Measurements from ENCODE around the gene LPCAT2. TPM values are rescaled to one million over a fixed set of nuclear protein-coding genes. Genes with fewer than 3 reads are reported as not detected.

LPCAT2 gene
- total RNA-seq, 2 donors from 2014 or later, result 6.4 to 6.8 TPM

DNA sequence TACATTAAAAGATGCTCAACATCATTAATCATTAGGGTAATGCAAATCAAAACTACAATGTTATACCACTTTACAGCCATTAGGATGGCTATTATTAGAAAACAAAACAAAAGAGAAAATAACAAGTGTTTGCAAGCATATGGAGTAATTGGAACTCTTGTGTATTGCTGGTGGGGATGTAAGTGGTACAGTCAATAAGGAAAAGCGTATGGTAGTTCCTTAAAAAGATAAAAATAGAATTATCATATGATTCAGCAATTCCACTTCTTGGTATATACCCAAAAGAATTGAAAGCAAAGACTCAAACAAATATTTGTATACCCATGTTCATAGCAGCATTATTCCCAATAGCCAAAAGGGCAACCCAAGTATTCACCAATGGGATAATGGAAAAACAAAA lies 56.2 kb downstream of the LPCAT2 start:
- no peak for DNase-seq
- Histone ChIP-seq H3K4me3 (ENCODE audit: low read length) (no peak overlapping the region), H3K9ac (ENCODE audit: extremely low read depth, low read length, poor library complexity, severe bottlenecking) (no peak overlapping the region), H3K36me3 (ENCODE audit: control insufficient read depth, insufficient read depth, low read length) (no peaks in the 10 kb centered on the region), H3K9me3 (ENCODE audit: control insufficient read depth, low read length) (no peaks in the 10 kb centered on the region), H3K27ac (ENCODE audit: low read depth, low read length) (no peak overlapping the region), H3K27me3 (ENCODE audit: control insufficient read depth, insufficient read depth, low read length, poor library complexity, severe bottlenecking) (no peaks in the 10 kb centered on the region), H3K4me1 (ENCODE audit: control insufficient read depth, insufficient read depth, low read length) (no peaks in the 10 kb centered on the region)
- Mint-ChIP-seq H3K27me3 (ENCODE audit: insufficient read depth) (no peaks in the 10 kb centered on the region), H3K27ac (no peak overlapping the region), H3K36me3 (ENCODE audit: low read depth) (no peaks in the 10 kb centered on the region), H3K4me3 (no peak overlapping the region), H3K9me3 (no peaks in the 10 kb centered on the region), H3K4me1 (no peaks in the 10 kb centered on the region)
- TF ChIP-seq, protein P1, sequence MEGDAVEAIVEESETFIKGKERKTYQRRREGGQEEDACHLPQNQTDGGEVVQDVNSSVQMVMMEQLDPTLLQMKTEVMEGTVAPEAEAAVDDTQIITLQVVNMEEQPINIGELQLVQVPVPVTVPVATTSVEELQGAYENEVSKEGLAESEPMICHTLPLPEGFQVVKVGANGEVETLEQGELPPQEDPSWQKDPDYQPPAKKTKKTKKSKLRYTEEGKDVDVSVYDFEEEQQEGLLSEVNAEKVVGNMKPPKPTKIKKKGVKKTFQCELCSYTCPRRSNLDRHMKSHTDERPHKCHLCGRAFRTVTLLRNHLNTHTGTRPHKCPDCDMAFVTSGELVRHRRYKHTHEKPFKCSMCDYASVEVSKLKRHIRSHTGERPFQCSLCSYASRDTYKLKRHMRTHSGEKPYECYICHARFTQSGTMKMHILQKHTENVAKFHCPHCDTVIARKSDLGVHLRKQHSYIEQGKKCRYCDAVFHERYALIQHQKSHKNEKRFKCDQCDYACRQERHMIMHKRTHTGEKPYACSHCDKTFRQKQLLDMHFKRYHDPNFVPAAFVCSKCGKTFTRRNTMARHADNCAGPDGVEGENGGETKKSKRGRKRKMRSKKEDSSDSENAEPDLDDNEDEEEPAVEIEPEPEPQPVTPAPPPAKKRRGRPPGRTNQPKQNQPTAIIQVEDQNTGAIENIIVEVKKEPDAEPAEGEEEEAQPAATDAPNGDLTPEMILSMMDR (conservative IDR thresholded peaks at IDR 0.05), result no peak
- no CpG with 5 or more reads among the region's 1 CpG for WGBS, 2 experiments (ENCODE audit: insufficient coverage in 1 of 2, insufficient read length in 1 of 2)

DNA sequence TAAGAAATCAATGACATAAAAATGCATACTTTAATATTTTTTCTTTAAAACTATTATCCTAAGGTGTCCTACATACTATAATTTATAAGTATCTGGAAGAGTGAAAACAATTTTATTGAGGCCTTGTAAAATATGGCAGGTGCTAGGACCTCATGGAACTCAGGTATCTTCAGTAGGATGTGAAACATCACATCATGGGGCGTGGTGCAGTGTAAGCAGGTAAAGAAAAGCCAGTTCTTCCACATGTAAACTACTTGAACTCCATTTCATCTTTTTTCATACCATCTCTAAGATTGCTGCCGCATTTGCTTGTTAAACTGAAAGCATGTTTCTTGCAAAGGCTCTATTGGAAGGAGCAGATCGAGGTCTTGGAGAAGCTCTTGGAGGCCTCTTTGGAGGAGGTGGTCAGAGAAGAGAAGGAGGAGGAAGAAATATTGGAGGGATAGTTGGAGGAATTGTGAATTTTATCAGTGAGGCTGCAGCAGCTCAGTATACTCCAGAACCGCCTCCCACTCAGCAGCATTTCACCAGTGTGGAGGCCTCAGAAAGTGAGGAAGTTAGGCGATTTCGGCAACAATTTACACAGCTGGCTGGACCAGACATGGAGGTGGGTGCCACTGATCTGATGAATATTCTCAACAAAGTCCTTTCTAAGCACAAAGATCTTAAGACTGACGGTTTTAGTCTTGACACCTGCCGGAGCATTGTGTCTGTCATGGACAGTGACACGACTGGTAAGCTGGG lies 57.7 kb downstream of the LPCAT2 start, which contains the start of gene CAPNS2:
Gene CAPNS2 (plus strand): TSS at position 253 of the 744 bp plus-strand sequence. CDS start 73 bp downstream, at position 326.
- H3K27ac ChIP-seq (ENCODE audit: low read depth, low read length), result no peak within 1 kb of the TSS
- H3K9me3 ChIP-seq (ENCODE audit: control insufficient read depth, low read length), result no peaks in the 10 kb centered on the region
- H3K27ac Mint-ChIP-seq, result no peak within 1 kb of the TSS
- no peak within 1 kb of the TSS for H3K9ac ChIP-seq (ENCODE audit: extremely low read depth, low read length, poor library complexity, severe bottlenecking)
- H3K36me3 Mint-ChIP-seq (ENCODE audit: low read depth), result no peaks in the 10 kb centered on the region
- no peaks in the 10 kb centered on the region for H3K4me1 Mint-ChIP-seq
- DNase-seq, result no peak
- no peaks in the 10 kb centered on the region for H3K4me1 ChIP-seq (ENCODE audit: control insufficient read depth, insufficient read depth, low read length)
- no peaks in the 10 kb centered on the region for H3K27me3 ChIP-seq (ENCODE audit: control insufficient read depth, insufficient read depth, low read length, poor library complexity, severe bottlenecking)
- H3K27me3 Mint-ChIP-seq (ENCODE audit: insufficient read depth), result no peaks in the 10 kb centered on the region
- H3K4me3 ChIP-seq (ENCODE audit: low read length), result no peak within 1 kb of the TSS
- TF ChIP-seq, protein P1 (conservative IDR thresholded peaks at IDR 0.05), result no peak
- no peaks in the 10 kb centered on the region for H3K36me3 ChIP-seq (ENCODE audit: control insufficient read depth, insufficient read depth, low read length)
- no peak within 1 kb of the TSS for H3K4me3 Mint-ChIP-seq
- H3K9me3 Mint-ChIP-seq, result no peaks in the 10 kb centered on the region
- 94 to 97% methylated on average over 6 to 9 of the region's 9 CpGs for WGBS, 2 experiments (ENCODE audit: insufficient coverage in 1 of 2, insufficient read length in 1 of 2)

DNA sequence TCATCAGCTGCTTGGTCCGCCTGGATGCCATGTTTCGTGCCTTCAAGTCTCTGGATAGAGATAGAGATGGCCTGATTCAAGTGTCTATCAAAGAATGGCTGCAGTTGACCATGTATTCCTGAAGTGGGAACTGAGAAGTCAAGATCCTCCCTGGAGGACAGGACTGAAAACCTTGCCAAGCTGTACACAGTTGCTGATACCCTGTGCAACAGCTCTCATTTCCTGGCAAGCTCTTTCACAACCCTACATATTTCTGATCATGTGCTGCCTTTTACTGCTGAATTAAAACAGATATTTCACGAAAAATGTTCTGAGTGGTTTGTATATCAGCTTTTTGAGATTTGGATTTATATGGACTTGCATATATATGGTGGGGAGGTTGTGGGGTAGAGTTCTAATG lies 58.5 kb downstream of the LPCAT2 start:
- H3K36me3 Mint-ChIP-seq (ENCODE audit: low read depth), result no peaks in the 10 kb centered on the region
- WGBS, 2 experiments (ENCODE audit: insufficient coverage in 1 of 2, insufficient read length in 1 of 2), result 91 to 96% methylated on average over 3 of the region's 3 CpGs
- no peak overlapping the region for H3K4me3 ChIP-seq (ENCODE audit: low read length)
- TF ChIP-seq, protein P1 (conservative IDR thresholded peaks at IDR 0.05), result no peak
- H3K27me3 ChIP-seq (ENCODE audit: control insufficient read depth, insufficient read depth, low read length, poor library complexity, severe bottlenecking), result no peaks in the 10 kb centered on the region
- no peak overlapping the region for H3K4me3 Mint-ChIP-seq
- H3K9me3 ChIP-seq (ENCODE audit: control insufficient read depth, low read length), result no peaks in the 10 kb centered on the region
- no peak overlapping the region for H3K27ac Mint-ChIP-seq
- no peaks in the 10 kb centered on the region for H3K4me1 Mint-ChIP-seq
- no peak overlapping the region for H3K27ac ChIP-seq (ENCODE audit: low read depth, low read length)
- no peaks in the 10 kb centered on the region for H3K4me1 ChIP-seq (ENCODE audit: control insufficient read depth, insufficient read depth, low read length)
- H3K9ac ChIP-seq (ENCODE audit: extremely low read depth, low read length, poor library complexity, severe bottlenecking), result no peak overlapping the region
- no peaks in the 10 kb centered on the region for H3K36me3 ChIP-seq (ENCODE audit: control insufficient read depth, insufficient read depth, low read length)
- H3K27me3 Mint-ChIP-seq (ENCODE audit: insufficient read depth), result no peaks in the 10 kb centered on the region
- no peaks in the 10 kb centered on the region for H3K9me3 Mint-ChIP-seq
- no peak for DNase-seq
